Prostate gland (tissue), 2 donors: Measurements from ENCODE around the gene PLEKHM3.

Experiments used
- CTCF ChIP-seq, 4 experiments: fragments of 200-600 bp in 2 of 4; fragments of 450-650 bp in 2 of 4; sonication (generic) in 2 of 4; IDR thresholded peaks; 1 replicate in 3 of 4; 2 replicates in 1 of 4; pipeline ENCODE4 v1.5.1; 2016 to 2019; ENCODE audit warnings: antibody characterized with exemption in 4 of 4, mild to moderate bottlenecking in 2 of 4, moderate library complexity in 2 of 4
- POLR2A ChIP-seq: fragments of 450-650 bp; IDR thresholded peaks from one replicate; pipeline ENCODE4 v1.6.1; 2016; ENCODE audit warnings: antibody characterized with exemption, mild to moderate bottlenecking

DNA sequence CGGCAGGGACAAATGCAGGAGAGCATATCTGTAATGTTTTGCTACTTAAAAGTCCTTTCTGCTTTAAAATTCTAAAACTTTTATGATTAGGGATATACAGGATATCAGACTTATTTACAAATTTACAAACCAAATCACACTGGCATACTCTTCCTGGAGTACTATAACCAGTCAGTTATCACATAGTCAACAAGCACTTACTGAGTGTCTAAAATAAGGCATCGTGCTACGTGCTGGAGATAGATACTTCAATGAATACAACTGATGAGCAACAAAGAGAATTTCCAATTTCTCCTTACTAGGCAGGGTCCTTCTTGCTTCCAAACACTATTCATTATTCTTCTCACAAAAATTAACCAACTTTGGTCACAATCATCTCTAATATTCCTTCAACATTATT lies 113.5 kb downstream of the PLEKHM3 start:
- TF ChIP-seq CTCF (IDR thresholded peaks at IDR 0.05) (no peak), POLR2A (no peak)
